Parathyroid adenoma (tissue), 2 donors: ENCODE data around the gene SGMS1.

Experiments used
- H2AFZ ChIP-seq: fragments of 300-600 bp; sonication (generic); one replicate; pipeline ENCODE4 v1.7.0; 2017; ENCODE audit warnings: antibody characterized with exemption, mild to moderate bottlenecking
- H3K27ac ChIP-seq: fragments of 300-600 bp; sonication (generic); one replicate; pipeline ENCODE4 v1.7.0; 2017
- H3K27me3 ChIP-seq: fragments of 300-600 bp; sonication (generic); one replicate; pipeline ENCODE4 v1.7.0; 2017; ENCODE audit warnings: low read length; ENCODE audit not compliant: control insufficient read depth, insufficient read depth
- H3K36me3 ChIP-seq: fragments of 300-600 bp; sonication (generic); one replicate; pipeline ENCODE4 v1.7.0; 2017; ENCODE audit warnings: low read length; ENCODE audit not compliant: control insufficient read depth, insufficient read depth
- H3K4me1 ChIP-seq: fragments of 300-600 bp; sonication (generic); one replicate; pipeline ENCODE4 v1.7.0; 2017; ENCODE audit warnings: control low read depth
- H3K4me2 ChIP-seq: fragments of 300-600 bp; sonication (generic); one replicate; pipeline ENCODE4 v1.7.0; 2017; ENCODE audit warnings: low read length
- H3K4me3 ChIP-seq: fragments of 300-600 bp; sonication (generic); one replicate; pipeline ENCODE4 v1.7.0; 2017; ENCODE audit warnings: low read depth, low read length
- H3K79me2 ChIP-seq: fragments of 300-600 bp; sonication (generic); one replicate; pipeline ENCODE4 v1.7.0; 2017; ENCODE audit warnings: control low read depth
- H3K9ac ChIP-seq: fragments of 300-600 bp; sonication (generic); one replicate; pipeline ENCODE4 v1.7.0; 2017; ENCODE audit warnings: mild to moderate bottlenecking
- H3K9me3 ChIP-seq: fragments of 300-600 bp; sonication (generic); one replicate; pipeline ENCODE4 v1.7.0; 2017; ENCODE audit warnings: low read length; ENCODE audit not compliant: control insufficient read depth
- CTCF ChIP-seq: fragments of 300-600 bp; sonication (generic); IDR thresholded peaks from one replicate; pipeline ENCODE4 v1.7.0; 2017; ENCODE audit warnings: antibody characterized with exemption, mild to moderate bottlenecking
- donor health status: primary hyperparathyroidism.

The SGMS1 gene

GRCh38 chr10:50439187-50439586 is 184.6 kb downstream of the SGMS1 start:
- Histone ChIP-seq H3K27ac (no peak overlapping the region), H3K27me3 (no peaks in the 10 kb centered on the region), H3K4me3 (no peak overlapping the region), H3K4me2 (no peak overlapping the region), H3K4me1 (peaks cover 7% of the 10 kb centered on the region), H3K36me3 (no peaks in the 10 kb centered on the region), H3K9ac (no peak overlapping the region), H2AFZ (no peak overlapping the region), H3K9me3 (no peaks in the 10 kb centered on the region), H3K79me2 (peaks cover 33% of the 10 kb centered on the region)
- TF ChIP-seq CTCF = no peak

GRCh38 chr10:50438049-50438936 is 185.5 kb downstream of the SGMS1 start:
- Histone ChIP-seq H3K9me3 (no peaks in the 10 kb centered on the region), H3K36me3 (no peaks in the 10 kb centered on the region), H3K4me2 (no peak overlapping the region), H3K79me2 (peaks cover 35% of the 10 kb centered on the region), H2AFZ (no peak overlapping the region), H3K4me3 (no peak overlapping the region), H3K27ac (no peak overlapping the region), H3K27me3 (no peaks in the 10 kb centered on the region), H3K4me1 (peaks cover 7% of the 10 kb centered on the region), H3K9ac (no peak overlapping the region)
- no peak for TF ChIP-seq CTCF

GRCh38 chr10:50437248-50437647 is 186.5 kb downstream of the SGMS1 start:
- TF ChIP-seq CTCF = no peak
- Histone ChIP-seq H3K9me3 (no peaks in the 10 kb centered on the region), H3K9ac (no peak overlapping the region), H3K4me3 (no peak overlapping the region), H3K36me3 (no peaks in the 10 kb centered on the region), H3K27me3 (no peaks in the 10 kb centered on the region), H3K79me2 (peaks cover 27% of the 10 kb centered on the region), H3K4me2 (no peak overlapping the region), H3K27ac (no peak overlapping the region), H3K4me1 (peaks cover 7% of the 10 kb centered on the region), H2AFZ (no peak overlapping the region)

GRCh38 chr10:50436805-50437204 is 187.0 kb downstream of the SGMS1 start:
- no peaks in the 10 kb centered on the region for H3K9me3 ChIP-seq
- H3K79me2 ChIP-seq = peaks cover 27% of the 10 kb centered on the region
- peaks cover 9% of the 10 kb centered on the region for H3K4me1 ChIP-seq
- no peak overlapping the region for H2AFZ ChIP-seq
- no peaks in the 10 kb centered on the region for H3K36me3 ChIP-seq
- H3K4me3 ChIP-seq = no peak overlapping the region
- no peak overlapping the region for H3K27ac ChIP-seq
- no peaks in the 10 kb centered on the region for H3K27me3 ChIP-seq
- no peak for TF ChIP-seq CTCF
- no peak overlapping the region for H3K9ac ChIP-seq
- no peak overlapping the region for H3K4me2 ChIP-seq
